ENCODE results near the gene TMEM30B.

TMEM30B gene

DNA sequence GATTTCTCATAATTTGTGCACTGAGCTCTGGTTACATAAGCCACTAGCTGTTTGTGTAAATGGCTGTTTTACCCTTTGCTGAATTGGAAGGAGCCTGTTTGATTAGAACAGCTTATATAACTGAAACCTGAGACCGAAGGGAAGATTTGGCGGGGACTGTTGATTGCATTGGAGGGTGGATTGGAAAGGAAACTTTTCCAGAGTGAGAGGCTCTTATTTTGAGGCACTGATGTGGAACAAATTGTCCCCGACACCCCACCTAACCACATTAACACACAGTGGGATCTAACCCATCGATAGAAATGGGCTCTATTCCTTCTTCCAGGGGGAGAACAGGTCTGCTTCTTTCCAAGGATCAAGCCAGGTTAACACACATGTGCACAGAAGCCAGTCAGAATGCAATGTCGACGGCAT lies 51.7 kb downstream of the TMEM30B start:
- DNase-seq: no peak

DNA sequence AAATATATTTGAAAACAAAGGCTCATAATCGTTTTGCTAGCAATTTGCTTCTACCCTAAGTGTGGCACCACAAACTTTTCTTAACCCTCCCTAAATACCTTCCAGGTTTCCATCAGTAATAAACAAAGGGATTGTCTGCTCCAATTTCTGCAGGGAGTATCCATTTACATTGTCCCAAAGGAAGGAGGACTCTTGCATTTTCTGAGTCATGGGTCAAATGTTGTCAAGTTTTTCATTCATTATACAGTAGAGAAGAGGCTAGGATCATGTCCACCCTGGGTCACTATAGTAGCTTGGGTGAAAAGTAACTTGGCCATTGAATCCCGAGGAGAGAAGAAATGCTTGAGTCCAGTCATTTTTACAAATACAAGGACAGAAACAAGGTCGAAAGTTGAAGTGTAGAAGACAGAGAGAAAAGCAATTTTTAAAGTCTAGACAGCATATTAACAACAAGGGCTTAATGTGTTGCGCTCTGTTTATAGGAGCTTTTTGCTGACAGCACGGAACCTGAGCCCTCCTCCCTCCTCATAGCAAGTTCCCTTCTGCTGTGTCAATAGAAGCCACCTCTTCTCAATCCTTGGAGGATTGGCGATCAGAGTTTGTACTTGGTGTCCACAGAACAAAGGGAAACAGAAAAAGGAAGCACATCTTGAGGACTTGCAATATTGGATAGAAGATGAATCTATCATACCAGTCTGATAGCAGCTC lies 53.1 kb downstream of the TMEM30B start:
- DNase-seq: no peak

Measured in GOT3 (cell line).